GM18951 (cell line): Measurements from ENCODE around the gene GALNT18.

ENCODE experiments used
- POLR2A ChIP-seq: IDR thresholded peaks from 4 replicates; pipeline ENCODE4 v1.6.1; 2011; ENCODE audit warnings: mild to moderate bottlenecking; ENCODE audit not compliant: insufficient read length, insufficient read depth; ENCODE audit errors: extremely low read depth
- in situ Hi-C: fragments of 300-500 bp; cut with MboI; formaldehyde crosslinking; loops from one replicate; pipeline ENCODE4 v1.12.0; 2022; ENCODE audit warnings: low sequenced_read_pairs, mixed read lengths, inconsistent platforms; ENCODE audit not compliant: unreplicated experiment

Gene GALNT18

DNA sequence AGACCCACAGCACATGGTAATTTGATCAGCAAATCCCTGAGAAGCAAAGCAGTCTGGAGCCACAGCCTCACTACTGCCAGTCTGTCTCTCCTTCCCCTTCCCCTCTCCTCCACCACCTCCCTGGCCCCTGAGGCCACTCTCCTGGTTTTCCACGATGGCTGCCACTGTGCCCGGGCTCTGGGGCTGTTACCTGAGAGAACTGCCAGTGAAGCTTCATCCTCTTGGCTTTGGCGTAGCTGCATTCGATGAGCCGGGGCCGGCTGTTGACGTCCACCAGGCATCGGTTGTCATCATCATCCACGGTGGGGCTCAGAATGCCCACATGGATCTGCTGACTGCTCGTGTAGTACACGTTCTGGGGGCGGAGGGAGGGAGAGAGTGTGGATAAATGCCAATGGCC is 329.0 kb downstream of the GALNT18 start:
- in situ Hi-C loops, result no loop called here

DNA sequence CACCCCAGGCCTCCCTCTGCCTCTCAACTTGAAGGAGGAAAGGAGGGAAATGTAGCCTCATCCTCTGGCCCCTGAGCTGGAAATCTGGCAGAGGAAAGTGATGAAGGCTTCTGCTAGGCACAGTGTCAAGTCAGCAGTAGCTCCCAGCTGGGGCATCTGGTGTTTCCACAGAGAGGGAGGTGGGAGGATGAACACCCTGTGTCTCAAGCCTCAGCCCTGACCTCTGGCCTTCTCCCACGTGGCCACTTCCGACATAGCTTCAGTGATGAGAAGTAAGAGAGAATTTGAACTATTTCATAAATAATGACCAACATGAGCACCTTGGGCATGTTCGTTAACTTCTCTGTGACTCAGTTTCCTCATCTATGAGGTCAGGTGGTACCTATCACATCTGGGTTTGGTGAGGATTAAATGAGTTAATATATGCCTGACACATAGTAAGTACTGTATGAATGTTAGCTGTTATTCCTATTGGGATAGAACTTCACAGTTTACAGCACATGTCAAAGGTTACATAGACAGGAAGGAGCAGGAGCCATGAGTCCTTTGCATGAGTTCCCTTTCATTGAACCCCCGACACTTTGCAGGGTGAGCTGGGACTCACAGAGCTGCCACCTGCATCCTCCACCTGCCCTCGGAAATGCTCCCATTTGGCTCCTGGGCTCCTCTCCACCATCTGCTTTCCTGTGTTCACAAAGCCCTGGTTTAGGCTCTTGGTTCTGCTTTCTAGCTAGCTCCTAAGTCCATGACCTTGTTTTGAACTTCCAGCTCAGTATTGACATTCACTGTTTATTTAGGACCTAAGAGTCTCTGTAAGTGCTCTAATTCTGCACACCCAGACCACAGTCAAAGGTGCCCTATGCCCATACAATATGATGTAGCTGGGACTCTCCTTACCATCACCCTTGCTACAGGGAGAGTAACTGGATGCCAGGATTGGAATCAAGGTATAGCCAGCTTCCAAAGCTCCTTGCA is 330.5 kb downstream of the GALNT18 start:
- TF ChIP-seq POLR2A, result no peak
- in situ Hi-C loops, result no loop called here

More for the DNA sequence above, 329.0 kb downstream of the GALNT18 start:
- TF ChIP-seq POLR2A, result no peak

DNA sequence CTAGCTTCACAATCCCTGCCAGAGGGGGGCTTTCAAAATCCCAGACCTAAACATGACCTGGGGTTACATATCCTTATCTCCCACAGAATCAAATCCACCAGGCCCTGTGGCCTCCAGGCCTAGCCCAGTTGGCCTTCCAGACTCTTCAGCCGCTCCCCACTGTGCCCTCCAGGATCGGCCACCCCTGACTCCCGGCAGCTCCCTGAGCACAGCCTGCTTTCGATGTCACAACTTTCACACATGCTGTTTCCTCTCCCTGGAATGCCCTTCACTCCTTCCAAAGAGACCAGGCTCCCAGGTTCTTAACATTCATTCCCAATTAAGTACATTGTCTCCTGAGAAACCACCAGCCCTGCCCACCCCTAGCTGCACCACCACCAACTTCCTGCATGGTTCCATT is 331.5 kb downstream of the GALNT18 start:
- in situ Hi-C loops, result no loop called here
- TF ChIP-seq POLR2A, result no peak

DNA sequence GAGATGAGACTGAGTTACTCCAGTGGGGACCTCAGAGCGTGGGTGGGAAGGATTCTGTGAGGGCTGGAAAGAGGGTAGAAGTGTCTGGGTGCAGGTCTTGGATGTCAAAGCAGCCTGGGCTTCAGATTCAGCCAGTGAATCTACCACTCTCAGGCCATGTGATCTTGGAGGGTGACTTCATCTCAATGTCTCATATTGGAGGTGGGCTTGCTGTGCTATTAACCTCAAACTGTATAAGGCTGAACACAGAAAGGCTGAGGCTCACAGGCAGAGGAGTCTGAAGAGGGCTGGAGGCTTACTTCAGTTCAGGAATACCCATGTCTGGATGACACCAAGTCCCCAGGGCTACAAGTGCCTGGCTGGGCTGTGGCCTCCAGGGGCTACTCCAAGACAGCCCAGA is 332.1 kb downstream of the GALNT18 start:
- no peak for TF ChIP-seq POLR2A
- in situ Hi-C loops, result no loop called here

DNA sequence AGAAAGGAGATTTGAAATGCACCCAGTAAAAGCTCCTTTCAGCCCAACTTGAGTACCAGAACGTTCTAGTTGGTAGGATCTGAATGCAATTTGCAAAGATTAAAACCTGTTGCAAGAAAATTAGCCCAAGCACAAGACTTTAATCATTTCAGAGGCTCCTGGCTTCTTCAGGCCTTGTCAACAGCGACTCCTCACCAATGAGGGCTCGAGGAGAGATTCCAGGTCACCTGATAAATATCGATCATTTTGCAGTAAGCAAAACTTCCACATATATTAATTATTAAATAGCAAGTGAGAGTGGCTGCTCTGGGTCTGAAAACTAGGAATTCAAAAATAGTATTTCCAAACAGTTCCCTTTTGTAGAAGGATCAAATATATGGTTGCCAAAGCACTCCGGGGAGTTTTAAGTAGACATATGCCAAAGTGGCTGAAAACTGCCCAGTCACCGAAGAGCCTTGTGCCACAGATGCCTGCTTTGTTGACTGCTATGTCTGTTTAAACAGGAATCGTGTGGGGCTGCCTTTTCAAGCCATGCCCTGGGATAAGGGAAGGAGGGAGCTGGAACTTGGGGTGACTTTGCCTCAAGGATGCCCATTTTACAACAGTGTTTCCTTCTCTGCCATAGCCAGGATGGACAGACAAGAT is 332.7 kb downstream of the GALNT18 start:
- TF ChIP-seq POLR2A, result no peak
- in situ Hi-C loops, result no loop called here

DNA sequence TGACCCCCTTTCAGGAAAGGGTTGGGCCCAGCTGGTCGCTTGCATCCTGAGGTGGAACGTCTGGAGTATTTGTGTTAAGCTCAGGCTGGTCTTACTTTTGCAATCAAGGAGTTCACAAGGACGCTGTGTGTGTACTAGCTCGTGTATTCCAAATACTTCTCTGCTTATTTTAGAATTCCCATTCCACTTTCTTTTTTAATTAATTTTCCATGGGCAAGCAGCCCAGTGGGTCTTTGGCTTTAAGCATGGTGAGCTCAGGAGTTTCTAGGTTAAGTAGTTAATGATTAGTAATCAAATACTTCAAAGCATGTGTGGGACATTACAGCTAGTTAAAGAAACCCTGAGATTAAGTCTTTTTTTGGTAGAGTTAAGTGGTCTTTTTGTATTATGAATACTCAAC is 337.3 kb downstream of the GALNT18 start:
- TF ChIP-seq POLR2A, result no peak

DNA sequence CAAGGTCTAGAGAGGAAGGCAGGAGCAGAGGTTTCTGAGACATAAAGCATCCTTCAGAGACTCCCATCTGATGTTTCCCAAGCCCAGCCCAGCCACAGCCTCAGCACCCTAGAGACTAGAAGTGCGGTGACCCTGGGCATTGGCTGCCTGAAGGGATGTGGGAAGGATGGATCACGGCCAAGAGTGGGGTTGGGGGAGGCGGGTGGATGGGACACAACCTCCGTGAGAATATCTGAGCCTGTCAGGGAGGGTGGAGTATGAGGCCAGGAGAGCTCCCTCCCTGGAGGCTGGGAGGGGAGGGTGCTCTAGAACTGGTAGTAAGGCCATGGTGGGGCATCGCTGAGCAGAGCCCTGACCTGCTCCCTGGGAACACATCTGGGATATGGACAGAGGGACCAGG is 340.2 kb downstream of the GALNT18 start:
- TF ChIP-seq POLR2A, result no peak
- in situ Hi-C loops, result no loop called here

More for the DNA sequence above, 337.3 kb downstream of the GALNT18 start:
- in situ Hi-C loops, result no loop called here

DNA sequence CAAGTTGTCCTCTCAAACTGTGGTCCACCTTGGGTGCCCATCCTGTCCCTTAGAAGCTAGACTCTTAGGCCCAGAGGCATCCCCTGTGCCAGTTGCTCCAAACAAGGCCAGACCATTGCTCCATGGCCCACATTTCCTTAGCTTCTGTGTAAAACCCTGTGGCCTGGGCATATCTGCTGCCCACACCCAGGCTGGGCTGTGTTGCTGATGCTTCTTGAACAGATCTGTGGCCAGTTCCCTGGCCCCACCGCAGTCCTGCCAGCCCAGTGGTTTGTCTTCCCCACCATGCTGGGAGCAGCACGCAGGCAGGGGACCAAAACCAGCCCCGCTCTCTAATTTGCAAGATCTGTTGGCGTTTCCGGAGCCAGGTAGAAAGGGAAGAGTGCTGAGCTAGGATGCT is 341.0 kb downstream of the GALNT18 start:
- TF ChIP-seq POLR2A, result no peak
- in situ Hi-C loops, result no loop called here

DNA sequence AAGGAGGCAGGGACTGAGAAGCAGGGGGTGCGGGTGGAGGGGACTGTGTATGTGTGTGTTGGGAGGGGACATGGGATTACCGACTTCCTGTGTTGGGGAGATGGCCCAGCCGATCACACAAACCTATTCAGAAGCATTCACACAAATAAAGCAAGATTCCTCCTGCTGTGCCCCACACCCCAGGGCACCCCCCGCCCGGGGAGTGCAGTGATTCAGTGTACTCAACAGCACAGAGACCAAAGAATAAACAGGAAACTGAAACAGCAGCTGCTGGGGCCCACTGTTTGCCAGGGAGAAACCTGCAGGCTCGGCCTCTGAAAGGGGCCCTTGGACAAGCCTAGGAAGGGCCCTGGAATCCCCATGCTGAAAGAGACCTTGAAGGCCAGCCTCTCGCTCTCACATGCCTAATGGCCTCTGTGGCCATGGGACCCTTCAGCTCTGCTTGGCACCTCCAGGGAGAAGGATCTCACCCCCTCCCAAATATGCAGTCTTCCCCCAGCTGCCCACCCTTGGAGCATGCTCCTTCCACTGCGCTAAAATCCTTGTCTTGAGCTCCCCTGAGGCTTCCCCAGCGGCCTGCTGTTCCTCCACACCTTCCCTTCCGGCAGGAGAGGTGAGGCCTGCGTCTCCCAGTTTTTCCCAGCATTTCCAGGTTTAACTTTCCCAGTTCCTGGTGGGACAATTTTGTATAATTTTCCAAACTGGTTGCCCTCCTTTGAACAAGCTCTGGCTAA is 341.7 kb downstream of the GALNT18 start:
- no peak for TF ChIP-seq POLR2A
- in situ Hi-C loops, result no loop called here

DNA sequence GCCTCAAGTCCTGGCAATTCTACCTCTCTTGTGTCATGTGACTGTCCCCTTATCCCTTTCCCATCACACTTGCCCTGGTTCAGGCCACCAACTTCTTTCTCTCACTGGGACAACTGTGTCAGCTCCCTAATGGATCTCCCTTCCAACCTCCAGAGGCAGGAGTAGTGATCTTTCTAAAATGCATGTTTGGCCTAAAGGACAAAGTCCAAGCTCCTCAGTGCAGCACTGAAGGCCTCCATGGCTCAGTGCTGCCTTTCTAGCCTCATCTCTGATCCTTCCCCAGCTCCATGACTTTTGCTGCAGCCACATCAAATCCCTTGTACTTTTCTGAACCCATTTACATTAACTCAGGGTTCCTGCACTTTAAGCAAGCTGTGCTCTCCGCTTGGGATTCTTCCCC is 349.6 kb downstream of the GALNT18 start:
- in situ Hi-C loops, result no loop called here

DNA sequence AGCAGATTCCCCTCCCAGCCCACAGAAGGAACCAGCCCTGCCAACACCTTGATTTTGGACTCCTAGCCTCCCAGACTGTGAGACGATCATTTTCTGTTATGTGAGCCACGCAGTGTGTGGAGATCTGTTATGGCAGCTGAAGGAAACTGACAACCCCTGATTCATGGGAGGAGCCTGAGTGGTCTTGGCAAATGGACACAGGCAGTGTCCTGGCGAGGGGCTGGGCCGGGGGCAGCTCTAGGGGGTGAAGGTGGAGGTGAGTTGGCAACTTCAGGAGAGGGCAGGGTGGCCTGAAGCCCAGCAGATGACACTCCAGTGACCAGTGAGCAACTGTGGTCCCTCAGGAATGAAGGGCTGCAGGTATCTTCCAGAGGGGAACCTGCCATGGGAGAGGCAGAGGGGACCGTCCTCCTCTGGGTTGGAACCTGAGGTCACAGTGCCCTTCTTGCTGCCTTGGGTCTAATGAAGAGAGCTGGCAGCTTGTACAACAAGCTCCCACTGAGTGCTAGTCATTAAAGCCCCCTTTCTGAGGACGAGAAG is 351.5 kb downstream of the GALNT18 start:
- TF ChIP-seq POLR2A, result no peak
- in situ Hi-C loops, result no loop called here

More for the DNA sequence above, 349.6 kb downstream of the GALNT18 start:
- no peak for TF ChIP-seq POLR2A

DNA sequence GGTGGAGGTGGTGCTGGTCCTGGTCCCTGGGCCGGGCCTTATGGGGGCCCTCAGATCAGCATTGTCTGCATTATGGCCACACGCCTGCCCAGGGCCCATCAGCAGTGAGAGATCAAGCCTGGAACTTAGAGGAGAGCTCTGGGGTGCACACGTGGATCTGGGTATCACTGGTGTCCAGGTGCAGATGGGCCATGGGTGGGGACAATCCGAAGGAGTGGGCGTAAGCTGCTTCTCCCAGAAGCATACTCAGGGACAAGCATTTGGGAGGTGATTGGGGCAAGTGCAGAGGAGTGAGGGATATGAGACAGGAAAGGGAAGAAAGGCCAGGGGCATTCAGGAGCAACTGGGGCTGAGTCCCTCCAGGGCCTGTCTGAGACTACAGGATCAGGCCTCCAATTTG is 353.1 kb downstream of the GALNT18 start:
- in situ Hi-C loops, result no loop called here
- no peak for TF ChIP-seq POLR2A

DNA sequence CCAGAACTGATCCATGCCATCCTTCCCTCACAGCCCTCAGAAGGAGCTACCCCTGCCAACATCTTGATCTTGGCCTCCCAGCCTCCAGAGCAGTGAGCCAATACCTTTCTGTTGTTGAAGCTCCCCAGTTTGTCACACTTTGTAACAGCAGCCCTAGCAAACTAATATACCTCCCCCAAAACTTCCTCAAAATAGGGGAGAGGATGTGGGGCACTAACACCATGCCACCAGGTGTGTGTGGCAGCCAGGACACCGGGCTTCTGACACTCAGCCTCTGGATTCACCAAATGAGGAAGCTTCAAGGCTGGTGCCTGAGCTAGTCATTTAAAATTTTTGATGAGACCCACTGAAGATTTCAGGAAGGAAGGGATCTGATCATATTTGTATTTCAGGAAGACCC is 353.7 kb downstream of the GALNT18 start:
- in situ Hi-C loops, result no loop called here
- no peak for TF ChIP-seq POLR2A
